Measurements from ENCODE around the gene GSK3A.

GSK3A gene

DNA sequence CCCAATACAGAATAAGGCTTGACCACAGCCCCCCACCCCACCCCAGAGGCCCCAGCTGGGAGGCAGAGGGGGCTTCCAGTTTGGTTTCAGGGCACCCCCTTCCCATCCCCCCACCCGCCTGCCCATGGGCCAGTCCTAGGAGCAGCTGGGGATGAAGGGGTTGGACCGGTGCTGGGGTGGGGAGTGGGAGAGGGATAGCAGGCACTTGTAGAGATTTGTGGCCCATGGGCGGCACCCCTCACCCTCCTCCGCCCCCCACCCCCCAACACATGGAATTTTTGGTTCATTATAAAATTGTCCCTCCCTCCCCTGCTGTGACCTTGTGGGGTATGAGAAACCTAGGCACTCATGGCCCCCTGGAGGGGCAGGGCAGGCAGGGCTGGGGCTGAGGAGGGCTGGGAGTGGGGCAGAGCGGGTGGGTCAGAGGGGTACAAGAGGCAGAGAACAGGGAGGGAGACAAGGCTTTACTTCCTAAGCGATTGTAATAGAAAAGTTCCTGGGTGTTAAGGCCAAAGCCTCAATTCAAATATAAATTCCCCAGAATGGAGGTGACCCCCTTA, 5.3 kb upstream of the GSK3A start:
- no peak for FAIRE-seq

DNA sequence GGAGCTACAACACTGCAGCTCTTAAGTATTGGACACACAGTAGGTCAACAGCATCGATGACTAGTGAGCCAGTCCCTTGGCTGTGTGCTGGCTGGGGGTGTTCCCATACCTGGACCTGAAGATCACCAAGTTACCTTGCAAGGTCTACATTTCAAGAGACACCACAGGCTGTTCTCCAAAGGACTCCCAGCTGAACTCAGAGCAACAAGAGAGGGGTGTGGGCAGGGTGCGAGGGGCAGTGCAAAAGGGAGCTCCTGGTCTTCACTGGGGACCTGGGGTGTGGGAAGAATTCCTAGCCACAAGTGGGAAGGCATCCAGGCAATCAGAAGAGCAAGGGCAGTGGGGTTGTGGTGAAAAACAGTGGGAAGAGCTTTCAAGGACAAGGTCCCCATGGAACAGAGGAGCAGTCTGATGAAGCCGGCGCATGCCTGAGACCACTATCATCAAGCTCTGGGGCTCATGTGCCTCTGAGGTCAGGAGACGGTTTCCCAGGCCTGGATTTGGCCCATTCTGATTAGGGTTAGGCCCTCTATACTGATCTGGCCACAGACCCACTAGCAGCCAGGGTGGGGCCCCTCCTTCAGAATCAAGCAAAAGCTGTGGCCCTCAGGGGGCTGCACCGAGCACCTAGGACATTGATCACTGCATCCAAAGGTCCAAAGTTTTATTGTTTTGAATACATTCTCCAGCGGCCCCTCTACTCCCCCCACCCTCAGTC, 4.7 kb upstream of the GSK3A start:
- no peak for FAIRE-seq

DNA sequence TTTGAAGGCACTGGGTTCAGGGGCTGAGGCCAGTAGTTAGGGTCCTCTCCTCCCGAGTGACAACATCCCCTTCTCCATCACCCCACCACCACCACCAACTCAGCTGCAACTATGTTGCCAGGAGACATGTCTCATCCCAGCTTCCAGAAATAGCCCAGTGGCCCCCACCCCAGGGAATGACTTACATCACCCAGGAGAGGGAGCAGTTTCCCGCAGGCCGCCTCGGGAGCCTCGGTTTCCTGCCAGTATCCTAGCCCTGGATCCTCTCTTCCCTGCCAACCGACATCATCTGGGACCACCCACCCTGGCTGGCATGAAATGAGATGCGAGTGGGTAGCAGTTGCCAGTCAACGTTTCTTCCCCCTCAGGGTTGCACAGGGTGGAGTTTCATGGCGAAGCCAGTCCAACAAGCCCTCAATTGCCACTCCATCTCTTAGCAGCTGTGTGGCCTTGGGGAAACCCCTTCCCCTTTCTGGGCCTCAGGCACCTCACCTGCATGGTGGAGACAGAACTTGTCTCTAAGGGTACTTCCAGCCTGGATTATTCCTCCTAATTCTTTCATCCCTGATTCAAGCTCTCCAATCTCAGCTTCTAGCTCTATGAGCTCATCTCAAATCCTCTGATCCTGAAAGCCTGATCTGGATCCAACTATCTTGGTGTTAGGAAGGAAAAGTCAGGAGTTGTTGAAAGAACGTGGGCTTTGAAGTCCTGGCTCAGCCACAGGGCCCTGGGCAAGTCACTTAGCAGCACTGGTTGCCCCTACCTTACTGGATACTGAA, 3.9 kb upstream of the GSK3A start:
- FAIRE-seq: no peak

DNA sequence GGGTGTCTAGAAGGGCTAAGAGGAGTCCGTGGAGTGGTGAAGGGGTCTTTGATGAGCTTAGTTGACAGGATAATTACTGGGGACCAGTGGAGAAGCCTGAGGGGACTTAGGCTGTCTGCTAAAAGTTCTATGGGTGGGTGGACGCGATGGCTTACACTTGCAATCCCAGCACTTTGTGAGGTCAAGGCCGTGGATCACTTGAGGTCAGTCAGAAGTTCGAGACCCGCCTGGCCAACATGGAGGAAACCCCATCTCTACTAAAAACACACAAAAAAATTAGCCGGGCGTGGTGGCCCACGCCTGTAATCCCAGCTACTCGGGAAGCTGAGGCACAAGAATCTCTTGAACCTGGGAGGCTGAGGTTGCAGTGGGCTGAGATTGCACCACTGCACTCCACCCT, 2.8 kb upstream of the GSK3A start:
- FAIRE-seq: no peak

DNA sequence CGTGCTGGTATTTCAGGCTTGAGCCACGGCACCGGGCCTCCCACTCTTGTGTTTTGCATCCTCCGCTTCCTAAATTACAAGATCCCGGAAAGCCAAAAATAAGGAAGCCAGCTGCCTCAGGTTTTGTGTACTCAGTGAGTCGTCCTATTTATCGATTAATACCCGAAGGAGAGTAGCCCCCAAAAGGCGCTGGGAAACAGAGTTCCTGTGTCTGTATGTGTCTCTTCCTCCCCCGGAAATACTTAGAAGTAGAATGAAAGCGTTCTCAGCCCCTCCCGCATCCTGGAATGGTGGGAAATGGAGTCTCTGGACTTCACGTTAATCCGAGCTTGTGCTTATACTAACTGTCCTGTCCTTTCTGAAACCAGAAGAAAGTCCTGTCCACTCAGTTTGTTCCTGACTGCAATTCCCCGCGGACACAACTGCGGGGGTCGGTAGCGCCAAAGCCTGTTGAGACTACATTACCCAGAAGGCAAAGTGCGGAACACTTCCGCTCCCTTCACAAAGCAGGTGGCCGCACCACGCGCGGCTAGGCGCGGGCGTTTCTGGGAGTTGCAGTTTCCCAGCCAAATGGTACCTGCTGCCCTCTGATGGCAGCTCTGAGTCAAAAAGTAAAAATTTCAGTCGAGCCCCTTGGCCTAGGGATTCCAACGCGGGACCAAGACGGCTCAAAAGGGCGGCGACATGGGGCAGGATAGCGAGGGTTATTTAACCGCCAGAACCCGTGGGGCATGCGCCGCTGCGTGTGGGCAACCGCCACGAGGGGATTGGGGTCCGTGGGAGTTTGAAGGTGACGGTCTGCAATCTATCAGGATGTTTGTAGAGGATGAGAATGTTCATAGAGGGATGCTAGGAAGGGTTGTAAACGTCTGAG, 2.2 kb upstream of the GSK3A start:
- FAIRE-seq: peak; percentile 93

DNA sequence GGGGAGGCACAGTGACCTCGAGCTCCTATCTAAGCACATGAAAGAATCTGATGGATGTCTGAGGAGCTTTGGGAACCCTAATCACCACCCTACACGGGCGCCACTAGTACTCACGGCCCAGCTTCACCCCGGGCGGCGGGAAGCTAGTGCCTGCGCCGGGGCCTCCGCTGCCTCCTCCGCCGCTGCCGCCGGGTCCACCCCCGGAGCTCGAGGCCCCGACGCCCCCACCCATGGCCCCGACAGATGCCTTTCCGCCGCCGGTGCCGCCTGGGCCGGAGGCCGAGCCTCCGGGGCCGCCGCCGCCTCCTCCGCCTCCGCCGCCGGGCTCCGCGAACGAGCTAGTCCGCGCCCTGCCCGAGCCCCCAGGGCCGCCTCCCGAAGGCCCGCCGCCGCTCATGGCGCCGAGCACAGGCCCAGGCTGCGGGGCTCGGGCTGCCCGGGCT, 312 bp downstream of the GSK3A start:
- FAIRE-seq: no peak

DNA sequence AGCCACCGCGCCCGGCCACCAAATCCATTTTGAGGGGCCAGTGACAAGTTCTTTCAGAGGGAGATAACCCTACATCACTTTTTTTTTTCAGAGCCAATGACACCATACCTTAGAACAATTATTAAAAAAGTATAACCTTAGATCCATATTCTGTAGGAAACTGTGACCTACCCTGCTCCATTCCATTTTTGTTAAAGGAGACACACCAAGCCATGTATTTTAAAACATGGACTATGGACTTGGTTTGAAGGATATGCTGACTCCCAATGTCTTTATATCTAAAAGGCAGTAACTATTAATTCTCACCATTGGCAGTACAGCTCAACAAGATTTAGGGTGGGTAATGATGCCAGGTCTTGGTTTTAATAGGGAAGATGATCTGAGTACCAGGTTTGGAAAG, 1.1 kb downstream of the GSK3A start:
- no peak for FAIRE-seq

DNA sequence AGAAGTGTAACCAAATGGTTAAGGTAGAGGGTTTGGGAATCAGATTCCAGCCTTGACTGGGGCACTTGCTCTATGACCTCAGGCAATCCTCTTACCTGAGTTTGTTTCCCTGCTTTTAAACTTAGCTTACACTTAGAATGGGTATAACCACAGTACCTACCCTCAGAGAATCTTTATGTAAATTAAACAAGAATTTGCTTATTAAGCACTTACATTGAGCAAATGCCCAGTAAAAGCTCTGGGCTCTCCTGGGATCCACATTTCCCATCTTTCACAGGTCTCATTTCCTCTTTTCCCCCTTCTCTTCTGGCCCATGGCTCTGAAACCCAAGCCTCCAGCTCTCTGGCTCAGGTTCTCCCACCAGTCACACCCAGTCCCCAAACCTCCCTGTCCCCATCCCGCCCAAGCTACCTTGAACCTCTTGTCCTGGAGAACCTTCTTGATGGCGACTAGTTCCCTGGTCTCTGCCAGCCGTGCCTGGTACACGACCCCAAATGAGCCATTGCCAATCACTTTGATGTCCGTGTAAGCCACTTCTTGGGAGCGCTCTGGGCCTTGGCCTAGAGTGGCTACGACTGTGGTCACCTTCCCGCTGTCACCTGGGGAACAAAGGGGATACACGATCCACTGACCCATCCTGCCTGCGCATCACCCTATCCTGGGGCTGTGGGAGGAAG, 2.7 kb downstream of the GSK3A start:
- FAIRE-seq: no peak

DNA sequence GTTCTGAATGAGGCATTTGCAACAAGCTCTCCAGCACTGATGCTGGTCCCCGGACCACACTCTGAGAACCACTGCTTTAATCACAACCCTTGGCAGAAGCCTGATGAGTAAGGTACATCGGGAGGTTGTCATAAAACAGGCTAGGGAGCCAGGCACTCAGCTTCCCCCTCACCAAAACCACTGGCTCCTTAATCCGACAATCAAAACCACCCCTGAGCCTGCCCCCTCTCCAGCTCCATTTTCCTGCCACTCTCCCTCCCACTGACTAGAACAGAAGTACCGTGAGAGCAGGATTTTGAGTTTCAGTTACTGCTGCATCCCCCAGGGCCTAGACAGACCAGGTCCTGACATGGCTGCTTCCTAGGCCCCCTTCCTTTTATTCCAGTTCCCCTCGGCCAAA, 7.2 kb downstream of the GSK3A start:
- FAIRE-seq: no peak

DNA sequence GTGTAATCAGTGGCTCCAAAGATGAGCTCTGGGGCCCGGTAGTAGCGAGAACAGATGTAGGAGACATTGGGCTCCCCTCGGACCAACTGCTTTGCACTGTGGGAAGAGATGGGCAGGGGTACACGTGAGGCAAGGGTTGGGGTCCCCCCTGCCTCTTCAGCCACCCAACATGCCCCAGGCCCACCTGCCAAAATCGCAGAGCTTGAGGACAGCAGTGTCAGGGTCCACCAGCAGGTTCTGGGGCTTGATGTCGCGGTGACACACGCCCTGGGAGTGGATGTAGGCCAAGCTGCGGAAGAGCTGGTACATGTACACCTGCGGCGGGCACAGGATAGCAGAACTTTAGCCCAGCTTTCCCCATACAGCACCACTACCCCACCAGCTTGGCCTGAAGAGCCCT, 8.0 kb downstream of the GSK3A start:
- no peak for FAIRE-seq

DNA sequence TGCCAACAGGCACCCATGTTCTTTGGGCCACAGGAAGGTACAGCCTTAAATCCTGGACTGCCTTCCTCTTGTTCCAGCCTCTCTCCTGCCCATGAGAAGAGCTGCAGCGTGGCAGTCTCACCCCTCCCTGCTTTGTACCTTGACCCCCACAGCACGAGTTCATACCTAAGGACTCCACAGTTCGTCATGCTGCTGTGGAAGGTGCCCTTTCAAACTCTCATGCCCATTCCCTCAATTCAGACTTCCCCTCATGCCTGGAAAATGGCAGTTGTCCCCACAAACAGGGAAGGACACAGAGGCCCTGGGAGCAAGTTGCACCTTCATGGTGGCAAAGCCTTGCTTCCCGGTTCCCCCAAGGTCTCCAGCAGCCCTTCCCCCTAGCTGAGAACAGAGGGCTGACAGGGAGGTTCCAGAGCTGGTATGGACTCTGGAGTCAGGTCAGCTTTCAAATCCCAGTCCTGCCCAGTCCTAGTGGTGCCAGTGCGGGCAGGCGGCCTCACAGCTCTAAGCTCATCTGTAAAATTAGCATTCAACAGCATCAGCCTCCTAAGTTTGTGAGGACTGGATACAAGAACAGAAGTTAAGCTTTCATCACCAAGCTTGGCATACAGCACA, 8.6 kb downstream of the GSK3A start:
- no peak for FAIRE-seq

DNA sequence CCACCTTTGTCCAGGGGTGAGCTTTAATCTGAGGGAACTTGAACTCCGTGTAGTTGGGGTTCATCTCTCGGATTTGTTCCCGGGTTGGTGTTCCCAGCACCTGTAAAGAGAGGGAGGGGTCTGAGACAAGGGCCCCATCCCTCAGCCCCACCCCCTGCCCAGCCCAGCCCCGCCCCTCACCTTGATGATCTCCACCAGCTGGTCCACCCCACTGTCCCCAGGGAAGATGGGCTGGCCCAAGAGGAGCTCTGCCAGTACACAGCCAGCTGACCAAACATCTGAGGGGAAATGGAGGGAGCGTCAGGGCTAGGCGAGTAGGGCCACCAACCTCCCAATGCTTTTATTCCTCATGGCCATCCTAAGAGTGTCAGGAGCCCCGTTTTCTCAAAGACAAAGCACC, 9.3 kb downstream of the GSK3A start:
- FAIRE-seq: no peak

DNA sequence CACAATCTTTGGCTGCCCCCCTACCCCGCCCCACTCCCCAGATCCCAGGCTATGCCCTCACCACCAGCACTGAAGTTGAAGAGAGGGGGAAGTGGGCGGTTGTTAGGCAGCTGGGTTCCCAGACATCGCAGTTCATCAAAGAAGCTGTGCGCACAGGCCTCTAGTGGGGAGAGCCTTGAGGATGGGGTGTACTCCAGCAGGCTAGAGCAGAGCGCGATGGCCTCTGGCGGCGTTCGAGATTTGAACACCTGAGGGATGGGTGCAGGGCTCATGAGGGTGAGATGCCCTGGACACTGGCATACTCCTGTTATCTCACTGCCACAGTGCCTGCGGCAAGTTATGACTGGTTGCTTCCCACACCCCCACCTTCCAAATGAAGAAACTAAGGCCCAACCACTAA, 10.0 kb downstream of the GSK3A start:
- no peak for FAIRE-seq

DNA sequence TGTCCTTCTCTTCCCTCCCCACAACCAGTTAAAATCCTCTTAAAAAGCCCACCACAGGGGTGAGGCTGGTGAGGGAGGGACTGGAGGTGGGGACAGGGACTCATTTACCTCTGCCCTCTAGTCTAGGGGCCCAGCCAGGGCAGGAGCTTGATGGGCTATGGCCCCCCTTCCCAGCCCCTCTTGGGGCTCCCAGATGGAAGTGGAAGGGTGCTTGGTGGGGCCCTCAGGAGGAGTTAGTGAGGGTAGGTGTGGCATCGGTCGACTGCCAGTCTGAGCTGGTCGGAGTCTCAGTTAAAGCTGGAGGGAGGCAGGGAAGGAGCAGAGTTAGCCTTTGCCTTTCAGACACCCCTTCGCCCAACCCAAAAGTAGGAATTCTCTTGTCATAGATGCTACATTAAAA, 11.8 kb downstream of the GSK3A start:
- no peak for FAIRE-seq

DNA sequence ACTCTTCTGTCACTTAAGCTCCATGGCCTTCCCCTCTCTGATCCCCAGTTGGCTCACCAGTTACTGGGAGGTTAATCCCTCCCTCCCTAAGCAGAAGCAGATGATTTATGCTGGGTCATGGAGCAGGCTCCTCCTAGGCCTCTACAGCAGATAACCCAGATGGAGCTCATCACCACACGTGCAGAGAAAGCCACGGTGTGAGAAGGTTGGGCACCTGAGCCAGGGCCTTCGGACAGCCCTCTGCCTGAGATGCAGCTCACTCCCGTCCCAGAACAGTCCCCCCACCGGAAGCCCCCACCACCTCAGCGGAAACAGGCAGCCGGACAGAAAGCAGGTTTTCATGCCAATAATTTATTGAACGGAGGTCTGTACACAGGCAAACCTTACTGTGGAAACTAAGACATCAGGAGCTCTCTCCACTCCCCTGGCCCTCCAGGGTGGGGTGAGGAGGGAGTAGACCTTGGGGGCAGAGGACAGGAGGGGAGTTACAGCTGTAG, 12.5 kb downstream of the GSK3A start:
- FAIRE-seq: no peak

DNA sequence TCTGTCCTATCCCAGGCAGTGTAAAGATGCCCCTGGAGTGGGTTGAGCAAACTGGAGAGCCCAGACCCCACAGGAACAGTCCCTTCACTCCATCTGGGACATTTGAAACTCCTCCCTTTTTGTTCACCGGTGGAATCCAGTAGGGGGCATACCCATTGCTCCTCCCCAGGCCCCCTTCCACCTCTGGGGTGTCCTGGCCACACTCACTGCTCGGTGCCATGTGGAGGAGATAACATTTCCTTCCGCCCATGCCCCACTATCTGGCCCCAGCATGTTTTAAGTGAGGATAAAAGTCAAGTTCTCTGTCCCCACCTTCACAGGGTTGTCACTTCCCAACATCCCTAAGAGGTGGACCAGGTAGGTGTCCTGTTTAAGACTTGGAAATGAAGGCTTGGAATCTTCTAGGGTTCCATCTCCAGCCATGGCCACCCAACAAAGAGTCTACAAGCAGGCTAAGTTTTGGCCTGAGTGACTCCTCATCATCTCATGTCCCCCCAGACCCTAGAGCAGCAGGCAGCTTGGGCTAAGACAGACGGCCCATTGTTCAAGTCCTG, 13.0 kb downstream of the GSK3A start:
- no peak for FAIRE-seq

DNA sequence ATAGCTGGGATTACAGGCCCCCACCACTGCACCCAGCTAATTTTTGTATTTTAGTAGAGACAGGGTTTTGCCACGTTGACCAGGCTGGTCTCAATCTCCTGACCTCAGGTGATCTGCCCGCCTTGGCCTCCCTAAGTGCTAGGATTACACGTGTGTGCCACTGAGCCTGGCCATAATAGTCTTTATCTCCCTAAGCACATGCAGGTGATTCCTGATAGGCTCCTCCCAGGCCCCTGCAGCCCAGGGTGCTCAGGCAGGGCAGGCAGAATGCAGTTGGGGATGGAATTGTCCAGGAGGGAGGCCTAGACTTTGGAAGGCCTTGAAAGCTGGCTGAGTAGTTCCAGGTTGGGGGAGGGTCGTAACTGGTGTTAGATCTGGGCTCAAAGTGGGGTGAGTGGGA, 13.8 kb downstream of the GSK3A start:
- no peak for FAIRE-seq

DNA sequence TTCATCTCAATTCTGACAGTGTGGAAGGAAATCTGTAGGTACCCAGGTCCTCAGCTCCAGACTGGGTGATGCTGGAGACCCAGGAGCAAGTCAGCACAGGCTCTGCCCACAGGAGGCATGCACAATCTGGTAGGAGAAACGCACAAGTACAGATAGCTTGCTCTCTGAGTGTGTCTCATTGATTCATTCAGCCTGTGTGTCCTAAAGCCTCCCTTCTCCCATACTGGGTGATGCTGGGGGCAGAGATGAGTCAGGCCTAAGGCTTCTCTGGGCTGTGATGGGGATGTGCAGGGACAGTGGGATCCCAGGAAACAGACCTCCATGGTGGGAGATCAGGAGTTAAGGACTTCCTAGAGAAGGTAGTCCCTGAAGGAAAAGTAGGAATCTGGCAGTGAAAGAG, 15.5 kb downstream of the GSK3A start:
- no peak for FAIRE-seq

DNA sequence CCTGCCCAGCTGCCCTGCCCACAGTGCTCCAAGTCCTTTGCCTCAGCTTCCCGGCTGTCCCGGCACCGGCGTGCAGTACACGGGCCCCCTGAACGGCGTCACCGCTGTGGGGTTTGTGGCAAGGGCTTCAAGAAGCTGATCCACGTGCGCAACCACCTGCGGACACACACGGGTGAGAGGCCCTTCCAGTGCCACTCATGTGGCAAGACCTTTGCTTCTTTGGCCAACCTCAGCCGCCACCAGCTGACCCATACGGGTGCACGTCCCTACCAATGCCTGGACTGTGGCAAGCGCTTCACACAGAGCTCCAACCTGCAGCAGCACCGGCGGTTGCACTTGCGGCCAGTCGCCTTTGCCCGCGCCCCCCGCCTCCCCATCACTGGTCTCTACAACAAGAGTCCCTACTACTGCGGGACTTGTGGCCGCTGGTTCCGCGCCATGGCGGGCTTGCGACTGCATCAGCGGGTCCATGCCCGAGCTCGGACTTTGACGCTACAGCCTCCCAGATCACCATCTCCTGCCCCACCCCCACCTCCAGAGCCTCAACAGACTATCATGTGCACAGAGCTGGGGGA, 16.6 kb downstream of the GSK3A start:
- no peak for FAIRE-seq

DNA sequence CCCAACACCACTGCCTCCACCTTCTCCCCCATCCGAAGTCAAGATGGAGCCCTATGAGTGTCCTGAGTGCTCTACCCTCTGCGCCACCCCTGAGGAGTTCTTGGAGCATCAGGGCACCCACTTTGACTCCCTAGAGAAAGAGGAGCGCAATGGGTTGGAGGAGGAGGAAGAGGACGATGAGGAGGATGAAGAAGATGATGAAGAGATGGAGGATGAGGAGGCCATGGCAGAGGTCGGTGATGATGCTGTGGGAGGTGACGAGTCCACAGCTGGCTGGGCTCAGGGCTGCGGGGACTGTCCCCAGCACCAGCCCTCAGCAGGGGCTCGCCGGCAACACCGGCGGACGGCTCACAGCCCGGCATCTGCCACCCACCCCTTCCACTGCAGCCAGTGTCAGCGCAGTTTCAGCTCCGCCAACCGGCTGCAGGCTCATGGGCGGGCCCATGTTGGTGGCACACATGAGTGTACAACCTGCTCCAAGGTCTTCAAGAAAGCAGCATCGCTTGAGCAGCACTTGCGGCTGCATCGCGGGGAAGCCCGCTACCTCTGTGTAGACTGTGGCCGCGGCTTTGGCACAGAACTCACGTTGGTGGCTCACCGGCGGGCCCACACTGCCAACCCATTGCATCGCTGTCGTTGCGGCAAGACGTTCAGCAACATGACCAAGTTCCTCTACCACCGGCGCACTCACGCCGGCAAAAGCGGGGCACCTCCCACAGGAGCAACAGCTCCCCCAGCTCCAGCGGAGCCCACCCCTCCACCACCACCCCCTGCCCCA, 17.3 kb downstream of the GSK3A start:
- no peak for FAIRE-seq

DNA sequence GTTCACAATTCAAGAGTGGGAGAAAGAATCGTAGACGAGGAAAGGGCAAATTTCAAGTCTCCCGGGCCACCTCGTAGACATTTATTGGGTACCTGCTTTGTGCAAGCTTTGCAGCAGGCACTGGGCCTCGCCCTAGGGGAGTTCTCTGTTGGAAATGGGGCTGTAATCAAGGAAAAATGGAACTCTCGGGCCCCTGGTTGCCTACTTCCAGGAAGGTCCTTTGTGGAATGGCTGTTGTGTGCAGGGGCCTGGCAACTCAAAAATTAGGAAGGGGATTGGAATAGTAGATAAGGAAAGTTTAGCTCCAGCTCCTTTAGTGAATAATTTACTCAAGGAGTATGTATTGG, 21.7 kb downstream of the GSK3A start:
- FAIRE-seq: no peak
